Measurements from ENCODE around the gene PRTG. TPM values are rescaled to one million over a fixed set of nuclear protein-coding genes. Genes with fewer than 3 reads are reported as not detected.

PRTG gene
- total RNA-seq, 1 donor: 4.7 TPM

GRCh38 chr15:55661428-55661827 is 81.5 kb downstream of the PRTG start:
- Histone ChIP-seq H3K27ac (ENCODE audit: low read depth, low read length) (no peak overlapping the region), H2AFZ (ENCODE audit: low read length) (peak overlapping the region; percentile 15), H3K79me2 (ENCODE audit: insufficient read depth, low read length) (no peaks in the 10 kb centered on the region), H3K4me3 (ENCODE audit: insufficient read depth, low read length) (no peak overlapping the region), H3K4me2 (ENCODE audit: insufficient read depth, low read length) (no peak overlapping the region), H4K20me1 (ENCODE audit: insufficient read depth, low read length) (no peaks in the 10 kb centered on the region), H3K36me3 (ENCODE audit: insufficient read depth, low read length) (no peaks in the 10 kb centered on the region), H3K4me1 (ENCODE audit: insufficient read depth, low read length) (peaks cover 3% of the 10 kb centered on the region), H3K27me3 (ENCODE audit: insufficient read depth, low read length) (no peaks in the 10 kb centered on the region), H3K9me3 (ENCODE audit: low read depth, low read length) (no peaks in the 10 kb centered on the region)
- no peak for DNase-seq (ENCODE audit: insufficient read length, low spot score, missing footprints)
- no peak for TF ChIP-seq CTCF (IDR thresholded peaks at IDR 0.05; ENCODE audit: extremely low read depth, low read depth, low read length)

GRCh38 chr15:55660153-55660552 is 82.8 kb downstream of the PRTG start:
- H3K4me3 ChIP-seq (ENCODE audit: insufficient read depth, low read length): no peak overlapping the region
- no peak overlapping the region for H3K27ac ChIP-seq (ENCODE audit: low read depth, low read length)
- no peaks in the 10 kb centered on the region for H4K20me1 ChIP-seq (ENCODE audit: insufficient read depth, low read length)
- H3K9me3 ChIP-seq (ENCODE audit: low read depth, low read length): no peaks in the 10 kb centered on the region
- peaks cover 3% of the 10 kb centered on the region for H3K4me1 ChIP-seq (ENCODE audit: insufficient read depth, low read length)
- H3K36me3 ChIP-seq (ENCODE audit: insufficient read depth, low read length): no peaks in the 10 kb centered on the region
- no peak for TF ChIP-seq CTCF (IDR thresholded peaks at IDR 0.05; ENCODE audit: extremely low read depth, low read depth, low read length)
- H3K79me2 ChIP-seq (ENCODE audit: insufficient read depth, low read length): no peaks in the 10 kb centered on the region
- no peak for DNase-seq (ENCODE audit: insufficient read length, low spot score, missing footprints)
- no peaks in the 10 kb centered on the region for H3K27me3 ChIP-seq (ENCODE audit: insufficient read depth, low read length)
- peak overlapping the region; percentile 50 for H2AFZ ChIP-seq (ENCODE audit: low read length)
- H3K4me2 ChIP-seq (ENCODE audit: insufficient read depth, low read length): no peak overlapping the region

- no peaks in the 10 kb centered on the region for H3K27me3 ChIP-seq (ENCODE audit: insufficient read depth, low read length)
- peaks cover 5% of the 10 kb centered on the region for H3K4me1 ChIP-seq (ENCODE audit: insufficient read depth, low read length)
- no peak overlapping the region for H3K4me2 ChIP-seq (ENCODE audit: insufficient read depth, low read length)
- H4K20me1 ChIP-seq (ENCODE audit: insufficient read depth, low read length): no peaks in the 10 kb centered on the region
- H3K36me3 ChIP-seq (ENCODE audit: insufficient read depth, low read length): no peaks in the 10 kb centered on the region
- no peak overlapping the region for H3K4me3 ChIP-seq (ENCODE audit: insufficient read depth, low read length)
- H3K27ac ChIP-seq (ENCODE audit: low read depth, low read length): no peak overlapping the region
- no peaks in the 10 kb centered on the region for H3K9me3 ChIP-seq (ENCODE audit: low read depth, low read length)
- TF ChIP-seq CTCF (IDR thresholded peaks at IDR 0.05; ENCODE audit: extremely low read depth, low read depth, low read length): no peak
- DNase-seq (ENCODE audit: insufficient read length, low spot score, missing footprints): no peak
- no peak overlapping the region for H2AFZ ChIP-seq (ENCODE audit: low read length)
- no peaks in the 10 kb centered on the region for H3K79me2 ChIP-seq (ENCODE audit: insufficient read depth, low read length)
Observed at GRCh38 chr15:55659481-55659880, 83.5 kb downstream of the PRTG start.

- Histone ChIP-seq H4K20me1 (ENCODE audit: insufficient read depth, low read length) (no peaks in the 10 kb centered on the region), H3K27me3 (ENCODE audit: insufficient read depth, low read length) (no peaks in the 10 kb centered on the region), H3K36me3 (ENCODE audit: insufficient read depth, low read length) (no peaks in the 10 kb centered on the region), H3K27ac (ENCODE audit: low read depth, low read length) (no peak overlapping the region), H3K4me1 (ENCODE audit: insufficient read depth, low read length) (peaks cover 5% of the 10 kb centered on the region), H3K4me2 (ENCODE audit: insufficient read depth, low read length) (no peak overlapping the region), H3K9me3 (ENCODE audit: low read depth, low read length) (no peaks in the 10 kb centered on the region), H3K79me2 (ENCODE audit: insufficient read depth, low read length) (no peaks in the 10 kb centered on the region), H3K4me3 (ENCODE audit: insufficient read depth, low read length) (no peak overlapping the region), H2AFZ (ENCODE audit: low read length) (no peak overlapping the region)
- TF ChIP-seq CTCF (IDR thresholded peaks at IDR 0.05; ENCODE audit: extremely low read depth, low read depth, low read length): no peak
- no peak for DNase-seq (ENCODE audit: insufficient read length, low spot score, missing footprints)
Observed at GRCh38 chr15:55658886-55659285, 84.1 kb downstream of the PRTG start.
